CD4-positive, alpha-beta T cell (primary cell): ENCODE data around the gene POLL. TPM values are rescaled to one million over a fixed set of nuclear protein-coding genes. Genes with fewer than 3 reads are reported as not detected.

ENCODE experiments used
- ATAC-seq: fragments of 200-7000 bp; cut with Tn5 transposase; one replicate; pipeline ENCODE4 v1.10.0; 2022; ENCODE audit warnings: mild to moderate bottlenecking; ENCODE audit not compliant: poor library complexity
- CTCF ChIA-PET: fragments of 350-600 bp; sonication (Branson Sonifier 250); formaldehyde crosslinking; loops from one replicate; lab custom pipeline; 2021; ENCODE audit warnings: antibody characterized with exemption, inconsistent platforms; lab: Charles Lee
- POLR2A ChIA-PET: fragments of 350-600 bp; sonication (Branson Sonifier 250); formaldehyde crosslinking; loops from one replicate; lab custom pipeline; 2021; ENCODE audit warnings: antibody characterized with exemption, inconsistent platforms; lab: Charles Lee
- DNase-seq, 14 experiments: peaks; one replicate each; pipeline ENCODE4 v3.0.0-alpha.2; 2013 to 2020; ENCODE audit warnings: mixed read lengths in 2 of 14
- H3K27ac ChIP-seq, 2 donors: one replicate each; pipeline versions ENCODE4 v1.5.1 to v1.7.0; 2013; ENCODE audit warnings: low read length in 2 of 2, low read depth in 1 of 2, mild to moderate bottlenecking in 1 of 2
- H3K27me3 ChIP-seq, 2 experiments: 1 replicate in 1 of 2; 2 replicates in 1 of 2; pipeline versions ENCODE4 v1.6.1 to v1.7.0; 2013; ENCODE audit warnings: low read length in 2 of 2, control low read depth in 1 of 2, mild to moderate bottlenecking in 1 of 2, moderate library complexity in 1 of 2; ENCODE audit not compliant: insufficient read depth in 2 of 2, control insufficient read depth in 1 of 2
- H3K36me3 ChIP-seq: one replicate; pipeline ENCODE4 v1.6.1; 2013; ENCODE audit warnings: low read length, control low read depth; ENCODE audit not compliant: insufficient read depth
- H3K4me1 ChIP-seq: one replicate; pipeline ENCODE4 v1.6.1; 2013; ENCODE audit warnings: low read length, control low read depth; ENCODE audit not compliant: insufficient read depth
- H3K4me3 ChIP-seq: one replicate; pipeline ENCODE4 v1.5.1; 2013; ENCODE audit warnings: mild to moderate bottlenecking, low read length, moderate library complexity
- H3K9me3 ChIP-seq, 2 experiments: 1 replicate in 1 of 2; 2 replicates in 1 of 2; pipeline versions ENCODE4 v1.6.1 to v1.7.0; 2013; ENCODE audit warnings: low read length in 2 of 2, mild to moderate bottlenecking in 2 of 2, control low read depth in 1 of 2, moderate library complexity in 1 of 2; ENCODE audit not compliant: control insufficient read depth in 1 of 2, insufficient read depth in 1 of 2
- H3K27ac Mint-ChIP-seq: one replicate; pipeline ENCODE4 v1.8.0; 2020; ENCODE audit warnings: mixed read lengths
- H3K27me3 Mint-ChIP-seq: one replicate; pipeline ENCODE4 v1.8.0; 2021; ENCODE audit warnings: mixed read lengths
- H3K36me3 Mint-ChIP-seq: one replicate; pipeline ENCODE4 v1.8.0; 2021; ENCODE audit warnings: low read depth, mixed read lengths
- H3K4me1 Mint-ChIP-seq: one replicate; pipeline ENCODE4 v1.8.0; 2021; ENCODE audit warnings: low read depth, mixed read lengths
- H3K4me3 Mint-ChIP-seq: one replicate; pipeline ENCODE4 v1.8.0; 2020; ENCODE audit warnings: mild to moderate bottlenecking, mixed read lengths
- H3K9me3 Mint-ChIP-seq: one replicate; pipeline ENCODE4 v1.8.0; 2020; ENCODE audit warnings: mixed read lengths
- intact Hi-C, 2 experiments: fragments of 100-400 bp; cut with DNase I in 1 of 2; cut with micrococcal nuclease in 1 of 2; formaldehyde crosslinking; loops; one replicate each; pipeline versions ENCODE4 v1.15.1 to v1.9.0; 2023 to 2025; cut with DNase I, micrococcal nuclease
- total RNA-seq, 174 experiments: library from RNA in 2 of 174; stranded (reverse) in 2 of 174; gene quantifications; one replicate each; pipeline ENCODE4 v1.2.3 and lab custom pipeline; 2021 to 2026
- TF ChIP-seq, protein P1 (sequence below): fragments of 200-600 bp; IDR thresholded peaks from one replicate; pipeline ENCODE4 v1.8.0; 2022; ENCODE audit warnings: antibody characterized with exemption, mild to moderate bottlenecking

POLL gene
- total RNA-seq, 2 experiments from 2014 or later: 23.3 to 24.3 TPM

DNA sequence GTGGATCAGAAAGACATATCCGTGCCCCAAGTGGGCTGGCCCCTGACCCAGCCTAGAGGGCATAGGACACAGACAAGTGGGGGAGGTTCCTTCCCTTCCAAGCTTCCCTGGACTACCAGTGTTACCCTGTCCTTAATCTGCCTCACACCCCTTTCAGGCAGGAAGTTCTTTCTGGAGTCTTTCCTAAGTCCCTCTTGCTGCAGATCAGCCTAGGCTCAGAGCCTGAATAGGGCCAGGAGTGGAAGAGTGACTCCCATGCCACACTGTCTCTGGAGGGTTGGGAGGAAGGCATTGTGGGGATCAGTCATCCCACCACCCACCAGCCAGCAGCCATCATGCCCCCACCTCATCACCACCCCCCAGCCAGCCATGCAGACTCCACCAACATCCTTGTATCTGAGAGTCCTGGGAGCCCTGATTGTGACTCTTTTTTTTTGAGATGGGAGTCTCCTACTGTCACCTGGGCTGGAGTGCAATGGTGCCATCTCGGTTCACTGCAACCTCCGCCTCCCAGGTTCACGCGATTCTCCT is 22.6 kb downstream of the POLL start:
- ATAC-seq (no peak), DNase-seq (no peak)
- intact Hi-C loops: loop anchor here in 1 of 2 experiments (10.0 kb wide), 1 partner anchor 291 kb away; no protein-coding TSS in a partner anchor
- peaks cover 48 to 49% of the 10 kb centered on the region in 2 experiments for H3K27me3 ChIP-seq
- TF ChIP-seq, protein P1, sequence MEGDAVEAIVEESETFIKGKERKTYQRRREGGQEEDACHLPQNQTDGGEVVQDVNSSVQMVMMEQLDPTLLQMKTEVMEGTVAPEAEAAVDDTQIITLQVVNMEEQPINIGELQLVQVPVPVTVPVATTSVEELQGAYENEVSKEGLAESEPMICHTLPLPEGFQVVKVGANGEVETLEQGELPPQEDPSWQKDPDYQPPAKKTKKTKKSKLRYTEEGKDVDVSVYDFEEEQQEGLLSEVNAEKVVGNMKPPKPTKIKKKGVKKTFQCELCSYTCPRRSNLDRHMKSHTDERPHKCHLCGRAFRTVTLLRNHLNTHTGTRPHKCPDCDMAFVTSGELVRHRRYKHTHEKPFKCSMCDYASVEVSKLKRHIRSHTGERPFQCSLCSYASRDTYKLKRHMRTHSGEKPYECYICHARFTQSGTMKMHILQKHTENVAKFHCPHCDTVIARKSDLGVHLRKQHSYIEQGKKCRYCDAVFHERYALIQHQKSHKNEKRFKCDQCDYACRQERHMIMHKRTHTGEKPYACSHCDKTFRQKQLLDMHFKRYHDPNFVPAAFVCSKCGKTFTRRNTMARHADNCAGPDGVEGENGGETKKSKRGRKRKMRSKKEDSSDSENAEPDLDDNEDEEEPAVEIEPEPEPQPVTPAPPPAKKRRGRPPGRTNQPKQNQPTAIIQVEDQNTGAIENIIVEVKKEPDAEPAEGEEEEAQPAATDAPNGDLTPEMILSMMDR: no peak
- ChIA-PET CTCF (no interaction called here), POLR2A (no interaction called here)
- Mint-ChIP-seq H3K36me3 (no peaks in the 10 kb centered on the region), H3K27ac (no peak overlapping the region), H3K9me3 (no peaks in the 10 kb centered on the region), H3K27me3 (peaks cover 65% of the 10 kb centered on the region), H3K4me1 (no peaks in the 10 kb centered on the region), H3K4me3 (no peak overlapping the region)
- no peak overlapping the region for H3K27ac ChIP-seq
- H3K4me3 ChIP-seq: no peak overlapping the region
- peaks cover 22% of the 10 kb centered on the region for H3K4me1 ChIP-seq
- H3K9me3 ChIP-seq: peaks cover 0 to 14% of the 10 kb centered on the region in 2 experiments
- no peaks in the 10 kb centered on the region for H3K36me3 ChIP-seq

DNA sequence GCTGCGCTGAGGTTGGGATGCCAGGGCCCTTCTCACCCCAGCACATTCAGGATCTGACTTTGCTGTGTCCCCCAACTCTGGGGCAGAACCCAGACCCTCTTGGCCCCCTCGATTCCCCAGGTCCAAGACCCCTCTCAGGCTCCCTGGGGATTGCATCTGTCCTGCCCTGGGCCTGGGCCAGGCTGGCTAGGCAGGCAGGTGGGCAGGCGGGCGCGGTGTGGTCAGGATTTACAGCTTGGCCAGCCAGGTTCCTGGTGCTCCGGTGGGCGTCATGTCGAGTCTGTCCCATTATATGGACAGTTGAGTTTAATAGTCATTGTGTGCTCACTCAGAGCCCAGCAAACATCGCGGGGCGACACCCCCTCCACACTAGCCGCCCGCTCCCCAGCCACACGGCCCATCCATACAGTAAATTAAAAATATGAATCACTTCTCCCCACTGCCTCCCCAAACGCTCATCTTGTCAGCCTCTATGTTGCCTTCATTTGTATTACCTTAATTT is 23.5 kb downstream of the POLL start:
- Mint-ChIP-seq H3K27ac (no peak overlapping the region), H3K4me3 (no peak overlapping the region), H3K27me3 (peaks cover 61% of the 10 kb centered on the region), H3K4me1 (peaks cover 3% of the 10 kb centered on the region), H3K9me3 (no peaks in the 10 kb centered on the region), H3K36me3 (no peaks in the 10 kb centered on the region)
- CTCF ChIA-PET: no interaction called here
- Histone ChIP-seq H3K4me3 (no peak overlapping the region), H3K27me3 (peaks cover 42 to 44% of the 10 kb centered on the region in 2 experiments), H3K36me3 (no peaks in the 10 kb centered on the region), H3K4me1 (peaks cover 13% of the 10 kb centered on the region), H3K9me3 (peaks cover 0 to 20% of the 10 kb centered on the region in 2 experiments), H3K27ac (no peak overlapping the region)
- intact Hi-C loops: loop anchor here in 1 of 2 experiments (10.0 kb wide), 1 partner anchor 290 kb away; no protein-coding TSS in a partner anchor
- TF ChIP-seq, protein P1: no peak
- ATAC-seq (no peak), DNase-seq (no peak)
- POLR2A ChIA-PET: no interaction called here

DNA sequence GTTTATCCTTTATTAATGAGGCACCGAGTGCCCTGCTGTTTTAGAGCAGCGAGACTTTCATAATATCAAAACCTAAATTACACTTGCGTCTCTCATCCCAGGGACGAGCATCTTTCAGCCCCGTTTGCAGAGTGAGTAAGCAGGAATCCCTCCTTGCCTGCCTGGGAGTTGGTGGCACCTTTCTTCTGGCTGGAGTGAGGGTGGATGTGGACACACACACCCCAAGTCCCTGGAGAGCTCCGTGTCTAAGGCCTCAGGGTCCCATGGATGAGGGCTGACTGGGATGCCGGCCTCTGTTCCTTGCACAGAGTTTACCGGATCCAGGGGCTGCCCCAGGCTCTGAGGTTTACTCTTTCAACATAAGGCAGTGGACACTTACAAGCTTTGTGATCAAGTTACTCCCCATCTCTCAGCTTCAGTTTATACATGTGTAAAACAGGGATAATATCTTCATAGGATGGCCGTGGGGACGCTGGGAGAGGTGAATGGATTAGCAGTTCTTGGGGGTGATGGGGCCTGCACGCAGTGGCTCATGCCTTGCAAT is 24.5 kb downstream of the POLL start:
- DNase-seq (no peak), ATAC-seq (no peak)
- H3K27me3 ChIP-seq: peaks cover 34% of the 10 kb centered on the region in 2 experiments
- Mint-ChIP-seq H3K4me1 (peaks cover 10% of the 10 kb centered on the region), H3K27ac (no peak overlapping the region), H3K27me3 (peaks cover 51% of the 10 kb centered on the region), H3K9me3 (no peaks in the 10 kb centered on the region), H3K4me3 (no peak overlapping the region), H3K36me3 (no peaks in the 10 kb centered on the region)
- H3K27ac ChIP-seq: no peak overlapping the region
- no peak overlapping the region for H3K4me3 ChIP-seq
- TF ChIP-seq, protein P1: no peak
- ChIA-PET POLR2A (no interaction called here), CTCF (no interaction called here)
- intact Hi-C loops: loop anchor here in 1 of 2 experiments (10.0 kb wide), 1 partner anchor 289 kb away; no protein-coding TSS in a partner anchor
- H3K9me3 ChIP-seq: peaks cover 0 to 17% of the 10 kb centered on the region in 2 experiments
- peaks cover 15% of the 10 kb centered on the region for H3K4me1 ChIP-seq
- H3K36me3 ChIP-seq: no peaks in the 10 kb centered on the region
